HepG2 (cell line): ENCODE results near the gene PLIN5. TPM values are rescaled to one million over a fixed set of nuclear protein-coding genes. Genes with fewer than 3 reads are reported as not detected.
A peak's percentile ranks its signal among the peaks of the same experiment; 100 is the strongest.

Experiments used
- CREB1 ChIP-seq, 2 experiments: fragments of 450-650 bp in 1 of 2; IDR thresholded peaks; 2 replicates each; pipeline ENCODE4 v1.6.1; 2016 to 2017; ENCODE audit warnings: control low read depth in 1 of 2, mild to moderate bottlenecking in 1 of 2, missing compliant biosample characterization in 1 of 2, missing genetic modification characterization in 1 of 2
- EED ChIP-seq: sonication (generic); formaldehyde crosslinking; IDR thresholded peaks from 2 replicates; pipeline ENCODE4 v1.5.0; 2020; ENCODE audit warnings: mild to moderate bottlenecking, missing genetic modification reagents
- KAT8 ChIP-seq: IDR thresholded peaks from 2 replicates; pipeline ENCODE4 v1.6.1; 2016; ENCODE audit warnings: missing genetic modification reagents, missing compliant biosample characterization
- MIER3 ChIP-seq: IDR thresholded peaks from 2 replicates; pipeline ENCODE4 v1.6.1; 2016; ENCODE audit warnings: missing compliant biosample characterization, borderline replicate concordance
- NFIC ChIP-seq: IDR thresholded peaks from 2 replicates; pipeline ENCODE4 v1.6.1; 2012; ENCODE audit warnings: mild to moderate bottlenecking, low read length, inconsistent platforms
- ONECUT2 ChIP-seq: sonication (generic); formaldehyde crosslinking; IDR thresholded peaks from 2 replicates; pipeline ENCODE4 v1.4.0; 2020; ENCODE audit warnings: missing genetic modification reagents
- RFXANK ChIP-seq: IDR thresholded peaks from 2 replicates; pipeline ENCODE4 v1.6.1; 2016
- SNAPC2 ChIP-seq: sonication (generic); formaldehyde crosslinking; IDR thresholded peaks from 2 replicates; pipeline ENCODE4 v1.8.1; 2022; ENCODE audit warnings: mild to moderate bottlenecking, missing genetic modification reagents
- SOX13 ChIP-seq, 3 experiments: fragments of 450-650 bp in 1 of 3; sonication (generic) in 1 of 3; formaldehyde crosslinking in 1 of 3; IDR thresholded peaks in 2 of 3; conservative IDR thresholded peaks in 1 of 3; 2 replicates each; pipeline versions ENCODE4 v1.5.0 to v1.6.1; 2016 to 2020; ENCODE audit warnings: antibody characterized with exemption in 1 of 3, mild to moderate bottlenecking in 1 of 3, missing compliant biosample characterization in 1 of 3, missing genetic modification reagents in 1 of 3, moderate library complexity in 1 of 3
- ZC3H13 ChIP-seq: sonication (generic); formaldehyde crosslinking; IDR thresholded peaks from 2 replicates; pipeline ENCODE4 v1.8.1; 2023; ENCODE audit warnings: mild to moderate bottlenecking, missing genetic modification reagents, moderate library complexity
- ZIK1 ChIP-seq: sonication (generic); formaldehyde crosslinking; IDR thresholded peaks from 2 replicates; pipeline ENCODE4 v1.5.0; 2020; ENCODE audit warnings: mild to moderate bottlenecking, low read depth, missing genetic modification reagents, borderline replicate concordance
- ZNF160 ChIP-seq: sonication (generic); formaldehyde crosslinking; IDR thresholded peaks from 2 replicates; pipeline ENCODE4 v1.8.0; 2022; ENCODE audit warnings: mild to moderate bottlenecking, inconsistent platforms, missing genetic modification reagents
- ZNF414 ChIP-seq: sonication (generic); formaldehyde crosslinking; IDR thresholded peaks from 2 replicates; pipeline ENCODE4 v1.5.0; 2020; ENCODE audit warnings: missing genetic modification reagents
- ZNF841 ChIP-seq: sonication (generic); formaldehyde crosslinking; IDR thresholded peaks from 2 replicates; pipeline ENCODE4 v1.8.1; 2023; ENCODE audit warnings: missing genetic modification reagents, borderline replicate concordance
- ZSCAN12 ChIP-seq: sonication (generic); formaldehyde crosslinking; IDR thresholded peaks from 2 replicates; pipeline ENCODE4 v1.9.0; 2021; ENCODE audit warnings: mild to moderate bottlenecking, missing genetic modification reagents
- polyA plus RNA-seq, 8 experiments: library from polyadenylated mRNA; depleted of rRNA in 3 of 8; stranded (reverse) in 7 of 8; unstranded in 1 of 8; fragments of >200 nt; fragmentation: Illumina TruSeq in 4 of 8; extraction: Trizol in 4 of 8; gene quantifications; 2 replicates each; pipeline versions ENCODE4 v1.2.1 to v1.2.3, GENCODE V29; 2011 to 2016; ENCODE audit warnings: low read depth in 4 of 8, missing spikeins in 1 of 8, mixed read lengths in 1 of 8; ENCODE audit not compliant: insufficient read depth in 1 of 8
- total RNA-seq, 5 experiments: library from RNA; depleted of rRNA; stranded (reverse); fragments of >200 nt; fragmentation: Illumina TruSeq; extraction: Trizol; gene quantifications; 2 replicates each; pipeline ENCODE4 v1.2.3, GENCODE V29; 2016; ENCODE audit warnings: low read depth in 1 of 5
- TF ChIP-seq, protein P1 (sequence below): sonication (generic); formaldehyde crosslinking; IDR thresholded peaks from 2 replicates; pipeline ENCODE4 v1.4.0; 2020; ENCODE audit warnings: missing genetic modification reagents, low read depth, mild to moderate bottlenecking, borderline replicate concordance
- TF ChIP-seq, protein P2 (sequence below): sonication (generic); formaldehyde crosslinking; IDR thresholded peaks from 2 replicates; pipeline ENCODE4 v1.5.1; 2020; ENCODE audit warnings: mild to moderate bottlenecking, missing genetic modification reagents, moderate library complexity
- TF ChIP-seq, protein P3 (sequence below): sonication (generic); formaldehyde crosslinking; IDR thresholded peaks from 2 replicates; pipeline ENCODE4 v1.5.0; 2020; ENCODE audit warnings: mild to moderate bottlenecking, missing genetic modification reagents
- TF ChIP-seq, protein P4 (sequence below): sonication (generic); formaldehyde crosslinking; IDR thresholded peaks from 2 replicates; pipeline ENCODE4 v1.5.1; 2020; ENCODE audit warnings: missing genetic modification reagents, mild to moderate bottlenecking, borderline replicate concordance

Gene PLIN5
- total and polyA plus RNA-seq, 2 of the 13 experiments (the other 11 are each of a cell fraction or from before 2014, with no cell fraction given), result 1.8 to 4.8 TPM

DNA sequence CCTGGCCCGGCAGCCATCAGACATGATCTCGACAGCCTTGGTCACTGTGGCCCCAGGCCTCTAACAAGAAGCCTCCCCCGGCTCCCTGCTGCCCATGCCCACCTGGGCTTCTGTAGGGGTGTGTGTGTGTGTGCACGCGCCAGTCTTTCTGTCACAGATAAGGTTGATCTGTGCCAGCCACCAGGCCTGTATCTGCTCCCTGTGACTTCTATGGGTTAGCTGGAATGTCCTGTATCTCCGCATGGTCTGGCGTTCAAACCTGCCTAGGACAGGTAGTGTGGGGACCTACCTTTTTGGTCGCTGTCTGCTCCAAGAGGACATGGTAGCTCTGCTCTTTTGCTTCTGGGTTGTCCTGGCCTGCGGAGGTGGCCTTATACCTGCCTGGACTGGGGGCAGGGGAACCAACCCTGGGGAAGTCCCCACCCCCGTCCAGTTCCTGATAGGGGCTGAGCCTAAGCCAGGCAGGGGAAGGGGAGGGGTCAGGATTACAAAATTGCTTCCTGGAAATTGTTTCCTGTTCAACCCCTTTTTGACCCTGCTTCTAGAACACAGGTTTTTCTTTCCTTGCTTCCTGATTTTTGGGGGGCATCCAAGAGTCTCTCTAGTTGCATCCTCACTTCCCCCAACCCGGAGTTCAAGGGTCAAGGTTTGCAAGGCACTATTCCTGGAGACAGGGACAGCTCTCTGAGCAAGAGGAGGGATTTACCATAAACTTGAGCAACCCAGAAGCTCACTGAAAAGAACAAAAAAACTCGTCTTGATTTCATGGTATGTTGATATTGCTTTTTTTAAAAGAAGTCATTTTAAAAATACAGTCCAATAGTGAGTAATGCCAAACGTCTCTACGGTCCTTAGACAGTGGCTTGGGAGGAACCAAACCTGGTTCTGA is 4.9 kb upstream of the PLIN5 start, which contains the start of gene LRG1 (continued):
- no peak for TF ChIP-seq CREB1 (IDR thresholded peaks at IDR 0.05)
- no peak for TF ChIP-seq CREB1 (CRISPR knock-in tag; IDR thresholded peaks at IDR 0.05)
- TF ChIP-seq SNAPC2 (CRISPR knock-in tag), result no peak
- TF ChIP-seq MIER3 (CRISPR knock-in tag), result peak; percentile 74; the same call in 1 of the 2 replicates
- TF ChIP-seq ZNF841 (CRISPR knock-in tag), result no peak
- TF ChIP-seq RFXANK (CRISPR knock-in tag), result no peak
- TF ChIP-seq ZC3H13 (CRISPR knock-in tag), result 0 out of 2 replicates have a peak, but pooled peaks have one; percentile 74
- TF ChIP-seq ZNF414 (CRISPR knock-in tag), result 0 out of 2 replicates have a peak, but pooled peaks have one; percentile 52
- TF ChIP-seq ZNF160, result no peak
- no peak for TF ChIP-seq SOX13 (IDR thresholded peaks at IDR 0.05)
- TF ChIP-seq SOX13 (CRISPR knock-in tag; conservative IDR thresholded peaks at IDR 0.05 in 1 of 2, IDR thresholded peaks at IDR 0.05 in 1 of 2), result peak in 1 of 2 experiments; percentile 42; a peak in 2 of 4 replicates
- TF ChIP-seq KAT8 (CRISPR knock-in tag), result peak; percentile 82
- TF ChIP-seq, protein P1, sequence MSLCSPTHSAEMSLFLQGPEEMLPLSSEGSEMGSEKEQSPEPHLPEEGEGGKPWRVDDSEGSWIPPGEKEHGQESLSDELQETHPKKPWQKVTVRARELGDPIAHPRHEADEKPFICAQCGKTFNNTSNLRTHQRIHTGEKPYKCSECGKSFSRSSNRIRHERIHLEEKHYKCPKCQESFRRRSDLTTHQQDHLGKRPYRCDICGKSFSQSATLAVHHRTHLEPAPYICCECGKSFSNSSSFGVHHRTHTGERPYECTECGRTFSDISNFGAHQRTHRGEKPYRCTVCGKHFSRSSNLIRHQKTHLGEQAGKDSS, result no peak
- TF ChIP-seq, protein P2, sequence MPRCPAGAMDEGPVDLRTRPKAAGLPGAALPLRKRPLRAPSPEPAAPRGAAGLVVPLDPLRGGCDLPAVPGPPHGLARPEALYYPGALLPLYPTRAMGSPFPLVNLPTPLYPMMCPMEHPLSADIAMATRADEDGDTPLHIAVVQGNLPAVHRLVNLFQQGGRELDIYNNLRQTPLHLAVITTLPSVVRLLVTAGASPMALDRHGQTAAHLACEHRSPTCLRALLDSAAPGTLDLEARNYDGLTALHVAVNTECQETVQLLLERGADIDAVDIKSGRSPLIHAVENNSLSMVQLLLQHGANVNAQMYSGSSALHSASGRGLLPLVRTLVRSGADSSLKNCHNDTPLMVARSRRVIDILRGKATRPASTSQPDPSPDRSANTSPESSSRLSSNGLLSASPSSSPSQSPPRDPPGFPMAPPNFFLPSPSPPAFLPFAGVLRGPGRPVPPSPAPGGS (CRISPR knock-in tag), result peak; percentile 65; the same call in 1 of the 2 replicates
- TF ChIP-seq, protein P3, sequence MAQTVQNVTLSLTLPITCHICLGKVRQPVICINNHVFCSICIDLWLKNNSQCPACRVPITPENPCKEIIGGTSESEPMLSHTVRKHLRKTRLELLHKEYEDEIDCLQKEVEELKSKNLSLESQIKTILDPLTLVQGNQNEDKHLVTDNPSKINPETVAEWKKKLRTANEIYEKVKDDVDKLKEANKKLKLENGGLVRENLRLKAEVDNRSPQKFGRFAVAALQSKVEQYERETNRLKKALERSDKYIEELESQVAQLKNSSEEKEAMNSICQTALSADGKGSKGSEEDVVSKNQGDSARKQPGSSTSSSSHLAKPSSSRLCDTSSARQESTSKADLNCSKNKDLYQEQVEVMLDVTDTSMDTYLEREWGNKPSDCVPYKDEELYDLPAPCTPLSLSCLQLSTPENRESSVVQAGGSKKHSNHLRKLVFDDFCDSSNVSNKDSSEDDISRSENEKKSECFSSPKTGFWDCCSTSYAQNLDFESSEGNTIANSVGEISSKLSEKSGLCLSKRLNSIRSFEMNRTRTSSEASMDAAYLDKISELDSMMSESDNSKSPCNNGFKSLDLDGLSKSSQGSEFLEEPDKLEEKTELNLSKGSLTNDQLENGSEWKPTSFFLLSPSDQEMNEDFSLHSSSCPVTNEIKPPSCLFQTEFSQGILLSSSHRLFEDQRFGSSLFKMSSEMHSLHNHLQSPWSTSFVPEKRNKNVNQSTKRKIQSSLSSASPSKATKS (CRISPR knock-in tag), result no peak
- TF ChIP-seq ZSCAN12 (CRISPR knock-in tag), result no peak
- TF ChIP-seq ONECUT2 (CRISPR knock-in tag), result no peak
- no peak for TF ChIP-seq EED (CRISPR knock-in tag)
- no peak for TF ChIP-seq ZIK1 (CRISPR knock-in tag)
- peak; percentile 52; the same call in 1 of the 2 replicates for TF ChIP-seq NFIC
- TF ChIP-seq, protein P4, sequence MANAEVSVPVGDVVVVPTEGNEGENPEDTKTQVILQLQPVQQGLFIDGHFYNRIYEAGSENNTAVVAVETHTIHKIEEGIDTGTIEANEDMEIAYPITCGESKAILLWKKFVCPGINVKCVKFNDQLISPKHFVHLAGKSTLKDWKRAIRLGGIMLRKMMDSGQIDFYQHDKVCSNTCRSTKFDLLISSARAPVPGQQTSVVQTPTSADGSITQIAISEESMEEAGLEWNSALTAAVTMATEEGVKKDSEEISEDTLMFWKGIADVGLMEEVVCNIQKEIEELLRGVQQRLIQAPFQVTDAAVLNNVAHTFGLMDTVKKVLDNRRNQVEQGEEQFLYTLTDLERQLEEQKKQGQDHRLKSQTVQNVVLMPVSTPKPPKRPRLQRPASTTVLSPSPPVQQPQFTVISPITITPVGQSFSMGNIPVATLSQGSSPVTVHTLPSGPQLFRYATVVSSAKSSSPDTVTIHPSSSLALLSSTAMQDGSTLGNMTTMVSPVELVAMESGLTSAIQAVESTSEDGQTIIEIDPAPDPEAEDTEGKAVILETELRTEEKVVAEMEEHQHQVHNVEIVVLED (CRISPR knock-in tag), result no peak
